IPS-18c (cell line): ENCODE data around the gene CACNG3.
"Not testable (repeated sequence)": the region's sequence is repeated elsewhere in the genome, so short reads cannot be mapped to it uniquely, and the experiment has no call there.

Experiments used
- H3K4me3 ChIP-seq: 2 replicates; pipeline ENCODE4 v1.7.0; 2013; ENCODE audit warnings: low read depth, mild to moderate bottlenecking, low read length, moderate library complexity; ENCODE audit not compliant: insufficient read depth
- H3K9me3 ChIP-seq: one replicate; pipeline ENCODE4 v1.6.1; 2013; ENCODE audit warnings: mild to moderate bottlenecking, low read length, moderate library complexity; ENCODE audit not compliant: control insufficient read depth, insufficient read depth

CACNG3 gene

DNA sequence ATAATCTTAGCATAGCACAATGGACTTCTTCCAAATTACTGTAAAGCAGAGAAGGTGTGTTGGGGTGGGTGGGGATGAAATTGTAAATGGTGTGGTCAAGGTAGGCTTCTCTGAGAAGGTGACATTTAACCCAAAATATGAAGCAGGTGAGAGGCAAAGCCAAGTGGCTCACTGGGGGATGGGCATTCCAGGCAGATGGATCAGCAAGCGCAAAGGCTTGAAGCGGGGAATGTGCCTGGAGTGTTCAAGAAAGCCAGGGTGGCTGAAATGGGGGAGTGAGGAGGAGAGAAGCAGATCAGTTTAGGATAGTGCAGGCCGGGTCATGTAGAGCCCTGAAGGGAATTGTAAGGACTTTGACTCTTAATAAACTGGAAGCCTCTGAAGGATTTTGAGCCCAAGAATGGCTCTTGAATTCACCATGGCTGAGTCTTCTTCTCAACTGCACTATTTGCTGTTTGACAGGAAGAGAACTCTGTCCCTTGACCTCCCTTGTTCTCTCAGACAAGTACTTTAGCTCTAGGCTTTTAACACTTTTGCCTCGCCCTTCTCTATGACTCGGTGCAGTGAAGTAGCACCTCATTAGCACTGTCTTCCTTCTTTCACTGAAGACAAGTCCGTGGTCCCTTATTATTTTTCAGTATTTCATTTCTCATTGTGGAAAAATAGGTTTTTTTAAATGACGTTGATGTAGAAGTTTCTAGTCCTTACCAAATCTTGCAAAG, 14.7 kb downstream of the CACNG3 start:
- Histone ChIP-seq H3K9me3 (no peaks in the 10 kb centered on the region), H3K4me3 (no peak overlapping the region)

DNA sequence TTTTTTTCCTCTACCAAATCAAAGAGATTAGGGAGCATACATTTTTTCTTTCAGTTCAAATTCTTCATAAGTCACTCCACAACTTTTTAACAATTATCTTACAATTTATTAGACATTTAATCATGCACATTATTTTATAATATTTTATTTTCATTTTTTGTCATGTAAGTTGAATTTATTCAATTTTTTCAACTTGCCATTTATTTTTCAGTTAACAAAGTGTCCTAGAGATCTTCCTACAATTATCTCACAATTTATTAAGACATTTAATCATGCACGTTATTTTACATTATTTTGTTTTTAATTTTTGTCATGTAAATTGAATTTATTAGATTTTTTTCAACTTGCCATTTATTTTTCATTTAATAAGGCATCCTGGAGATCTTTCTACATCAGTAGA, 16.2 kb downstream of the CACNG3 start:
- no peaks in the 10 kb centered on the region for H3K9me3 ChIP-seq
- H3K4me3 ChIP-seq = no peak overlapping the region

DNA sequence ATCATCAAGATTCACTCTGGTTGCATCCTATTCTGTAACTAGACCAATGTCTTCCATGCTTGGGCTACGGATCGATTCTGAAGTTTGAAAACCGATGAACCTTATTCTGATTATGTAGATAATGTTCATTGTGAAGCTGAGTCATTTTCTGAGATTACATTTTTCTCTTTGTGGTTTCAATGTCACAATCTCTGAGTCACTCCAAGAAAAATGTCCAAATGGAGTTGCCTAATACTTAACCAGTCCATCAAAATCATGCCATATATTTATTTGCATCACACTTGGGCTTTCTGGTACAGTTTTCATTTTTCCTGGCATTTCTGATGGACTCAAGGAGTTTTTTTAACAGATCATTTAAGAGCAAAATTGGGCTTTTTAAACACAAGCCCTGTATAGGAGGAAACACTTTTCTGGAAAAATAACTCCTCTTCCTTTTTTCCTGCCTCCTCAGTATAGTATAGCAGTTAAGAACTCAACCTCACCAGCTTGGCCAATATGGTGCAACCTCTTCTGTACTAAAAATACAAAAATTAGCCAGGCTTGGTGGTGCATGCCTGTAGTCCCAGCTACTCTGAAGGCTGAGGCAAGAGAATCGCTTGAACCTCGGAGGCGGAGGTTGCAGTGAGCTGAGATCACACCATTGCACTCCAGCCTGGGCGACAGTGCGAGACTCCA, 17.5 kb downstream of the CACNG3 start:
- no peak overlapping the region for H3K4me3 ChIP-seq

DNA sequence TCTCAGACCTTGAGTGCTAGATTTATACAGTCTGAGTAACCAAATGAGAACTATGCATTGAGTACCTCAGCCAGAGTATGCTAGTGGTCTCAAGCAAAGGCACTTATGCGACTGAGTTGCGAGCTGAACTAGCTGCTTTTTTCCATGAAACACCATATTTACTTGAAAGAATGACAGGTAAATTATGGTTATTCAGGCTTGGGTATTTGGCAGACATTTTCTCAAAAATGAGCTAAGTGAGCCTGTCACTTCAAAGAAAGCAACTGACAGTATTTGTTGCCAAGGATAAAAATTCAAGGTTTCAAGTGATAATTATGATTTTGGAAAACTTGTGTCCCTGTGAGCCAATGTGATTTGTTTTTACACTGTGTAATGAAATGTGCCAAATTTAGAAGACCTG, 19.3 kb downstream of the CACNG3 start:
- Histone ChIP-seq H3K4me3 (no peak overlapping the region), H3K9me3 (no peaks in the 10 kb centered on the region)

More for the DNA sequence above, 17.5 kb downstream of the CACNG3 start:
- H3K9me3 ChIP-seq = no peaks in the 10 kb centered on the region

- H3K4me3 ChIP-seq = no peak overlapping the region
- no peaks in the 10 kb centered on the region for H3K9me3 ChIP-seq
Observed at GRCh38 chr16:24279982-24280515, 23.9 kb downstream of the CACNG3 start.

- Histone ChIP-seq H3K9me3 (no peaks in the 10 kb centered on the region), H3K4me3 (no peak overlapping the region)
Observed at GRCh38 chr16:24281466-24281865, 25.3 kb downstream of the CACNG3 start.

DNA sequence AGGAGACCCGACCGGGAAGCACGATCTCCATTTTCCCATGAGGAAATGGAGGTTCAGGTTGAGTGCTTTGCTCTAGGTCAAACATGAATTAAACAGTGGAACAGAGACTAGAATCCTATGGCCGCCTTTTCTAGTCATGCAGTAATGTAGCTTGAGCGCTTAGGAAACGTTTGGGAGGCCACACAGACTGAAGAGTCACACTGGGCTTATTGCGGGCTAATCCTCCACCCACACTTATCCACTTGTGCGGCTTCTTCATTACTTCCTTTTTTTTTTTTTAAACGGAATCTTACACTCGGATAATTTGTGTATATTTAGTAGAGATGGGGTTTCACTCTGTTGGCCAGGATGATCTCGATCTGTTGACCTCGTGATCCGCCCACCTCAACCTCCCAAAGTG, 26.0 kb downstream of the CACNG3 start:
- H3K9me3 ChIP-seq = no peaks in the 10 kb centered on the region
- H3K4me3 ChIP-seq = no peak overlapping the region

- H3K9me3 ChIP-seq = no peaks in the 10 kb centered on the region
- no peak overlapping the region for H3K4me3 ChIP-seq
Observed at GRCh38 chr16:24286741-24287405, 30.7 kb downstream of the CACNG3 start.

DNA sequence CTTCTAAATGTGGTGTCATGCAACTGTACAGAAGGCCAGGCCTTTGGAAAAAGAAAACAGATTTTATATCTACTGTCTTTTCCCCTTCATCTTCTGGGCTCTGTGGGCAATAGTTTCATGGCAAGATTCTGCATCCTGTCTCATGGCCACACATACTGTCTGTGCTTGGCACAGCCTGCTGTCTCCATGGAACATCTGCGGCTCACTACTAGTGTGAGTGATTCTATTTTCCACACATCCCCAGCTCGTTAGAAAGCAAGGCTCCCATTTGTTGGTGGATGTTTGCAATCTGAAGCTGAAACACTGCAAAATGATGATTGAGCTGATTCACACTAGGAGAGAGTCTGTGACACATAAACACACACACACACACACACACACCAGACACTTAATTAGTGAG, 32.4 kb downstream of the CACNG3 start:
- no peaks in the 10 kb centered on the region for H3K9me3 ChIP-seq
- no peak overlapping the region for H3K4me3 ChIP-seq

GRCh38 chr16:24289166-24289700, 33.1 kb downstream of the CACNG3 start:
- H3K4me3 ChIP-seq = no peak overlapping the region
- no peaks in the 10 kb centered on the region for H3K9me3 ChIP-seq

- Histone ChIP-seq H3K9me3 (no peaks in the 10 kb centered on the region), H3K4me3 (no peak overlapping the region)
Observed at GRCh38 chr16:24291932-24292331, 35.8 kb downstream of the CACNG3 start.

- H3K9me3 ChIP-seq = no peaks in the 10 kb centered on the region
- H3K4me3 ChIP-seq = no peak overlapping the region
Observed at GRCh38 chr16:24294131-24294530, 38.0 kb downstream of the CACNG3 start.

DNA sequence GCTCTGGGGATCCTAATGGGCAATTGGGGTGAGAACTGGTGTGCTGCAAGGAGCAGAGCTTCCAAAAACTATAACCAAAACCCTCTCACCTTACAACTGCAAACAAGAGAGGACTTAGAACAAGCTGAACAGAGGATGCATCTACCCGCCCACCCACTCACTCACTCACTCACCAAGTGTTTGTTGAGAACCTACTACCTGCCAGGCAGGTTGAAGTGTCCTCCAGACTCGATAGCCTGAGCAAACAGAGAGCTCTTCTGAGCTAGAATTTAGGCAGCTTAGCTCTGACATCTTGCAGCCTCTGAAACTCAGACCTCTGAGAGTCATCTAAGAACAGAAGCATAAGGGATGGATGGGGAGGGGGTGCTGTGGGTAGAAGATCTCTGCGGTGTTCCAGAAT, 41.2 kb downstream of the CACNG3 start:
- Histone ChIP-seq H3K9me3 (no peaks in the 10 kb centered on the region), H3K4me3 (no peak overlapping the region)

DNA sequence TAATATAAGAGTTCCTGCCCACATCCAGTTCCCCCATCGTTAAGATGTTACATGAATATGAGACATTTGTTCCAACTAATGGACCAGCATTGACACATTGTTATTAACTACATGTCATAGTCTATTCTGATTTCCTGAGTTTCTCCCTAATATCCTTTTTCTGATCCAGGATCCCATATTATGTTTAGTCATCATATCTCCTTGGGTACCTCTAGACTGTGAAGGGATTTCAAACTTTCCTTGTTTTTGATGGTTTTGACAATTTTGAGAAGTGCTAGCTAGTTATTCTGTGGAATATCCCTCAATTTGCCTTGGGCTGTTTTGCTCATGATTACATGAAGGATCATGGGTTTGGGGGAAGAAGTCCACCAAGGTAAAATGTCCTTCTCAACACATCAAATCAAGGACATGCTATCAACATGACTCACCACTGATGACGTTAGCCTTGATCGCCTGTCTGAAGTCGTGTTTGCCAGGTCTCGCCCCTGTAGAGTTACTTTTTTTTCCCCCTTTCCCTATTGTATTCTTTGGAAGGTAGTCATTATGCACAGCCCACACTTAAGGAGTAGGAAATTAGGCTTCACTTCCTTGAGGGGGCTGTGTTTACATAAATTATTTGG, 42.5 kb downstream of the CACNG3 start:
- Histone ChIP-seq H3K4me3 (no peak overlapping the region), H3K9me3 (no peaks in the 10 kb centered on the region)

- not testable (repeated sequence) for H3K4me3 ChIP-seq, H3K9me3 ChIP-seq
Observed at GRCh38 chr16:24300750-24301149, 44.6 kb downstream of the CACNG3 start.

DNA sequence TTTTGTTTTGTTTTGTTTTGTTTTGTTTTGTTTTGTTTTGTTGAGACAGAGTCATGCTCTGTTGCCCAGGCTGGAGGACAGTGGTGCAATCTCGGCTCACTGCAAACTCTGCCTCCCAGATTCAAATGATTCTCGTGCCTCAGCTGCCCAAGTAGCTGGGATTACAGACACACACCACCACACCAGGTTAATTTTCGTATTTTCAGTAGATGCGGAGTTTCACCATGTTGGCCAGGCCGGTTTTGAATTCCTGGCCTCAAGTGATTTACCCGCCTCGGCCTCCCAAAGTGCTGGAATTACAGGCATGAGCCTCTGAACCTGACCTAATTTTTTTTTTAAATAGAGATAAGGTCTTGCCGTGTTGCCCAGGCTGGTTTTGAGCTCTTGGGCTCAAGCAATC, 46.5 kb downstream of the CACNG3 start:
- Histone ChIP-seq H3K4me3 (no peak overlapping the region), H3K9me3 (no peaks in the 10 kb centered on the region)

DNA sequence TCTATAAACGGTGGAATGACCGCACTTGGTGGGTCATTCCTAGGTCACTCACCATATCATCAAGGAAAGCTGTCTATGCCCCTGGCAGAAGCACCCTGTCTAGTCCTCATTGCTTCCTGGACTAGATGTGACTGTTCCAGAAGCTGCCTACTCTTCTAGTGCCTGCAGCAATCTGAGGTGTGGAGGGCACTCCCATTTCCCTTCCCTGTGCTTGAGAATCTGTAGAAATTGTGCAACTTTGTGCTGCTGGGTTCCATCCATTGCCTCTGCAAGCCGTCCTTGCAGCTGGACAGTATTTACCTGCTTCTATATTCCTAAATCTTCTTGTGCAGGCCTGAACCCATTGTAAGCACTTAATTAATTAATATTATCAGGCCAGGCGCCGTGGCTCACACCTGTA, 52.1 kb downstream of the CACNG3 start:
- H3K9me3 ChIP-seq = no peaks in the 10 kb centered on the region
- H3K4me3 ChIP-seq = no peak overlapping the region
